ENCODE measurements around the gene COL1A2. TPM values are rescaled to one million over a fixed set of nuclear protein-coding genes. Genes with fewer than 3 reads are reported as not detected.

COL1A2 gene
- total and polyA plus RNA-seq, 2 of the 8 experiments (the other 6 are each of a cell fraction or from before 2014, with no cell fraction given): 45.2 to 87.2 TPM

GRCh38 chr7:94471604-94472003 lies 76.9 kb downstream of the COL1A2 start:
- no peak overlapping the region for H3K56ac ChIP-seq (replicated peaks; ENCODE audit: insufficient read length, low read depth, low read length)
- H3K14ac ChIP-seq (ENCODE audit: insufficient read length): no peak overlapping the region
- H4K20me1 ChIP-seq (replicated peaks in 1 of 2; ENCODE audit: control insufficient read depth in 1 of 2, insufficient read depth in 2 of 2, low read length in 2 of 2): no peaks in the 10 kb centered on the region
- no peak overlapping the region for H2BK20ac ChIP-seq (ENCODE audit: low read length)
- H3K4ac ChIP-seq (replicated peaks; ENCODE audit: insufficient read length, low read depth, low read length): no peak overlapping the region
- CTCF ChIA-PET (ENCODE audit: partially characterized antibody): interaction anchor here (0.6 to 1.2 kb wide), 3 partner anchors 36 to 1219 kb away, joined by 3 read pairs; no protein-coding TSS in a partner anchor
- no peaks in the 10 kb centered on the region for H3K23me2 ChIP-seq (ENCODE audit: low read depth, low read length)
- DNase-seq (ENCODE audit: low read depth in 1 of 2, low spot score in 2 of 2) (no peak), FAIRE-seq (no peak)
- H2AFZ ChIP-seq (ENCODE audit: low read length): no peak overlapping the region
- POLR2A ChIA-PET (ENCODE audit: partially characterized antibody): no interaction called here
- H3K27me3 ChIP-seq (replicated peaks in 1 of 4; ENCODE audit: control insufficient read depth in 3 of 4, extremely low read depth in 1 of 4, insufficient read depth in 3 of 4, low read length in 3 of 4): peaks cover 0 to 1% (median 0%) of the 10 kb centered on the region in 4 experiments; a peak in 1 of 7 replicates
- no peak overlapping the region for H2BK5ac ChIP-seq (ENCODE audit: low read depth, low read length)
- no peak overlapping the region for H3K4me2 ChIP-seq (ENCODE audit: insufficient read depth in 1 of 2, low read depth in 2 of 2, low read length in 2 of 2)
- no peak overlapping the region for H3K27ac ChIP-seq (ENCODE audit: low read depth, low read length)
- H2BK12ac ChIP-seq (ENCODE audit: low read depth, low read length): no peak overlapping the region
- H4K5ac ChIP-seq (ENCODE audit: insufficient read length, low read depth, low read length): no peak overlapping the region
- no peaks in the 10 kb centered on the region for H3K36me3 ChIP-seq (ENCODE audit: control insufficient read depth in 2 of 4, insufficient read depth in 4 of 4, low read length in 3 of 4)
- H2BK120ac ChIP-seq (replicated peaks; ENCODE audit: low read depth, low read length): no peak overlapping the region
- no peaks in the 10 kb centered on the region for H3K79me2 ChIP-seq (ENCODE audit: control insufficient read depth in 1 of 2, insufficient read depth in 2 of 2, low read length in 2 of 2)
- no peaks in the 10 kb centered on the region for H3K4me1 ChIP-seq (replicated peaks in 1 of 4; ENCODE audit: control insufficient read depth in 3 of 4, insufficient read depth in 4 of 4, low read length in 3 of 4)
- no peak overlapping the region for H3K23ac ChIP-seq (ENCODE audit: insufficient read length)
- H4K8ac ChIP-seq (ENCODE audit: extremely low read depth, insufficient read depth, low read length): no peak overlapping the region
- H3K9me3 ChIP-seq (ENCODE audit: insufficient read depth in 2 of 2, low read depth in 1 of 2, low read length in 1 of 2): no peaks in the 10 kb centered on the region
- no peak overlapping the region for H2AK5ac ChIP-seq (ENCODE audit: low read depth, low read length)
- no peak overlapping the region for H4K91ac ChIP-seq (replicated peaks; ENCODE audit: insufficient read length, low read length)
- no peak overlapping the region for H3K9ac ChIP-seq (replicated peaks in 1 of 4; ENCODE audit: extremely low read depth in 1 of 4, low read depth in 3 of 4, low read length in 3 of 4)
- no peak overlapping the region for H2BK15ac ChIP-seq (ENCODE audit: low read length)
- no peaks in the 10 kb centered on the region for H3K79me1 ChIP-seq (ENCODE audit: low read depth, low read length)
- 91% methylated on average over 2 of the region's 2 CpGs; no CpG with 5 or more reads in 1 of the 2 experiments for WGBS, 2 experiments (ENCODE audit: extremely low coverage in 1 of 2, insufficient coverage in 1 of 2, insufficient read length in 1 of 2, insufficient replicate concordance in 2 of 2, low coverage in 1 of 2, low lambda C conversion rate in 2 of 2, missing lambda C conversion rate in 1 of 2)
- no peak overlapping the region for H3K4me3 ChIP-seq (ENCODE audit: extremely low read depth in 1 of 4, insufficient read depth in 2 of 4, low read depth in 3 of 4, low read length in 4 of 4)
- no peak overlapping the region for H3K18ac ChIP-seq (ENCODE audit: extremely low read depth, low read length)
- no peak for TF ChIP-seq MAFK (IDR thresholded peaks at IDR 0.05; ENCODE audit: low read depth, low read length)
- TF ChIP-seq CBX8 (IDR thresholded peaks at IDR 0.05; ENCODE audit: borderline replicate concordance, low read depth, low read length): no peak
- TF ChIP-seq TCF12 (IDR thresholded peaks at IDR 0.05; ENCODE audit: low read depth, low read length): no peak
- TF ChIP-seq FOSL1 (IDR thresholded peaks at IDR 0.05; ENCODE audit: insufficient read depth, low read depth, low read length): no peak
- no peak for TF ChIP-seq CBX5 (IDR thresholded peaks at IDR 0.05; ENCODE audit: low read depth, low read length)
- no peak for TF ChIP-seq E2F6 (IDR thresholded peaks at IDR 0.05)
- TF ChIP-seq PHF8 (conservative IDR thresholded peaks at IDR 0.05; ENCODE audit: low read depth, low read length): no peak
- TF ChIP-seq, protein P1, sequence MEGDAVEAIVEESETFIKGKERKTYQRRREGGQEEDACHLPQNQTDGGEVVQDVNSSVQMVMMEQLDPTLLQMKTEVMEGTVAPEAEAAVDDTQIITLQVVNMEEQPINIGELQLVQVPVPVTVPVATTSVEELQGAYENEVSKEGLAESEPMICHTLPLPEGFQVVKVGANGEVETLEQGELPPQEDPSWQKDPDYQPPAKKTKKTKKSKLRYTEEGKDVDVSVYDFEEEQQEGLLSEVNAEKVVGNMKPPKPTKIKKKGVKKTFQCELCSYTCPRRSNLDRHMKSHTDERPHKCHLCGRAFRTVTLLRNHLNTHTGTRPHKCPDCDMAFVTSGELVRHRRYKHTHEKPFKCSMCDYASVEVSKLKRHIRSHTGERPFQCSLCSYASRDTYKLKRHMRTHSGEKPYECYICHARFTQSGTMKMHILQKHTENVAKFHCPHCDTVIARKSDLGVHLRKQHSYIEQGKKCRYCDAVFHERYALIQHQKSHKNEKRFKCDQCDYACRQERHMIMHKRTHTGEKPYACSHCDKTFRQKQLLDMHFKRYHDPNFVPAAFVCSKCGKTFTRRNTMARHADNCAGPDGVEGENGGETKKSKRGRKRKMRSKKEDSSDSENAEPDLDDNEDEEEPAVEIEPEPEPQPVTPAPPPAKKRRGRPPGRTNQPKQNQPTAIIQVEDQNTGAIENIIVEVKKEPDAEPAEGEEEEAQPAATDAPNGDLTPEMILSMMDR (IDR thresholded peaks at IDR 0.05; ENCODE audit: control extremely low read depth in 1 of 3, insufficient read depth in 1 of 3, low read depth in 1 of 3, low read length in 3 of 3): no peak
- TF ChIP-seq CHD1 (IDR thresholded peaks at IDR 0.05; ENCODE audit: low read depth, low read length): no peak
- TF ChIP-seq SUZ12 (IDR thresholded peaks at IDR 0.05; ENCODE audit: low read length): no peak
